ENCODE results near the gene DGKQ. TPM values are rescaled to one million over a fixed set of nuclear protein-coding genes. Genes with fewer than 3 reads are reported as not detected.

DGKQ gene
- total and polyA plus RNA-seq, 2 of the 13 experiments (the other 11 are each of a cell fraction or from before 2014, with no cell fraction given), result 4.5 to 7.2 TPM

GRCh38 chr4:948936-949300 is 24.5 kb downstream of the DGKQ start (continued):
- TF ChIP-seq ARID3A (IDR thresholded peaks at IDR 0.05; ENCODE audit: low read depth, low read length), result no peak
- TF ChIP-seq ZNF496 (CRISPR knock-in tag; IDR thresholded peaks at IDR 0.05; ENCODE audit: insufficient replicate concordance), result no peak
- TF ChIP-seq LCORL (IDR thresholded peaks at IDR 0.05), result no peak
- TF ChIP-seq LCORL (CRISPR knock-in tag; IDR thresholded peaks at IDR 0.05), result no peak
- no peak for TF ChIP-seq ZNF614 (CRISPR knock-in tag; IDR thresholded peaks at IDR 0.05; ENCODE audit: borderline replicate concordance)
- no peak for TF ChIP-seq ZBTB1 (CRISPR knock-in tag; IDR thresholded peaks at IDR 0.05; ENCODE audit: borderline replicate concordance)
- no peak for TF ChIP-seq ZNF207 (IDR thresholded peaks at IDR 0.05; ENCODE audit: borderline replicate concordance)
- TF ChIP-seq ERF (CRISPR knock-in tag; IDR thresholded peaks at IDR 0.05), result no peak
- no peak for TF ChIP-seq BHLHE40 (IDR thresholded peaks at IDR 0.05; ENCODE audit: low read length)
- TF ChIP-seq NRL (CRISPR knock-in tag; IDR thresholded peaks at IDR 0.05; ENCODE audit: borderline replicate concordance), result no peak
- no peak for TF ChIP-seq GABPB1 (CRISPR knock-in tag; IDR thresholded peaks at IDR 0.05)
- TF ChIP-seq ZSCAN12 (CRISPR knock-in tag; IDR thresholded peaks at IDR 0.05), result no peak

GRCh38 chr4:948101-948935 is 25.1 kb downstream of the DGKQ start:
- FAIRE-seq (no peak), ATAC-seq (peak; percentile 65), DNase-seq (ENCODE audit: low spot score) (peak; percentile 50)
- Histone ChIP-seq H4K20me1 (ENCODE audit: insufficient read depth, low read length) (no peaks in the 10 kb centered on the region), H3K9me3 (ENCODE audit: low read length) (no peaks in the 10 kb centered on the region), H3K79me2 (ENCODE audit: insufficient read depth, low read length) (no peaks in the 10 kb centered on the region), H3K4me1 (ENCODE audit: insufficient read depth, low read length) (peaks cover 31% of the 10 kb centered on the region), H3K4me2 (ENCODE audit: low read depth, low read length) (peak overlapping the region; percentile 46; the same call in 1 of the 2 replicates), H3K4me3 (replicated peaks in 1 of 3; ENCODE audit: insufficient read depth in 1 of 3, low read depth in 2 of 3, low read length in 3 of 3) (peak overlapping the region in 1 of 3 experiments; percentile 30; a peak in 1 of 6 replicates), H3K36me3 (replicated peaks in 1 of 2; ENCODE audit: control insufficient read depth in 1 of 2, insufficient read depth in 2 of 2, low read length in 2 of 2) (no peaks in the 10 kb centered on the region), H3K27me3 (ENCODE audit: control insufficient read depth in 1 of 2, insufficient read depth in 2 of 2, low read length in 2 of 2) (no peaks in the 10 kb centered on the region), H3K9ac (ENCODE audit: insufficient read depth, low read depth, low read length) (no peak overlapping the region), H3K27ac (ENCODE audit: extremely low read length, insufficient read depth, low read length) (no peak overlapping the region), H2AFZ (ENCODE audit: low read length) (no peak overlapping the region)
- intact Hi-C loops (cut with micrococcal nuclease; ENCODE audit: unreplicated experiment), result no loop called here
- no TSS peak for BruUV-seq (replicated peaks)
- ChIA-PET POLR2A (no interaction called here), CTCF (ENCODE audit: low intra/inter-chr PET ratio, low total read pairs) (no interaction called here)
- in situ Hi-C loops (cut with HindIII; ENCODE audit: extremely low pct_ligation_motif_present, low pct_unique_long_range_greater_than_20kb), result no loop called here
- peak; percentile 63 for TF ChIP-seq HNRNPLL (IDR thresholded peaks at IDR 0.05; ENCODE audit: low read depth, low read length, poor library complexity, severe bottlenecking)
- TF ChIP-seq PATZ1 (CRISPR knock-in tag; IDR thresholded peaks at IDR 0.05), result 0 out of 2 replicates have a peak, but pooled peaks have one; percentile 18
- no peak for TF ChIP-seq AKAP8 (CRISPR knock-in tag; IDR thresholded peaks at IDR 0.05)
- no peak for TF ChIP-seq HNF4G (IDR thresholded peaks at IDR 0.05; ENCODE audit: borderline replicate concordance, low read depth, low read length)
- TF ChIP-seq HNF4G (CRISPR knock-in tag; IDR thresholded peaks at IDR 0.05; ENCODE audit: borderline replicate concordance, low read depth), result no peak
- TF ChIP-seq PLSCR1 (CRISPR knock-in tag; IDR thresholded peaks at IDR 0.05; ENCODE audit: borderline replicate concordance), result no peak
- TF ChIP-seq TP53 (CRISPR knock-in tag; conservative IDR thresholded peaks at IDR 0.05), result no peak
- WGBS (ENCODE audit: low lambda C conversion rate), result 72% methylated on average over 12 of the region's 33 CpGs
